Neuronal stem cell (in vitro differentiated cells): ENCODE measurements around the gene PADI6.

Source experiments
- DNase-seq: peaks from one replicate; pipeline ENCODE4 v3.0.0-alpha.2; 2013; ENCODE audit warnings: low spot score
- H2AFZ ChIP-seq: one replicate; pipeline ENCODE4 v1.6.1; 2013; ENCODE audit warnings: mild to moderate bottlenecking, low read length, inconsistent platforms
- H2AK5ac ChIP-seq: 2 replicates; pipeline ENCODE4 v1.6.1; 2013; ENCODE audit warnings: low read depth, mild to moderate bottlenecking, inconsistent platforms, low read length, moderate library complexity, mixed read lengths
- H2BK120ac ChIP-seq: 2 replicates; pipeline ENCODE4 v1.6.1; 2013; ENCODE audit warnings: low read depth, mild to moderate bottlenecking, inconsistent platforms, low read length, moderate library complexity, mixed read lengths
- H2BK12ac ChIP-seq: one replicate; pipeline ENCODE4 v1.6.1; 2013; ENCODE audit warnings: low read length, inconsistent platforms
- H2BK15ac ChIP-seq: 2 replicates; pipeline ENCODE4 v1.6.1; 2013; ENCODE audit warnings: mild to moderate bottlenecking, low read length, inconsistent platforms, mixed read lengths
- H2BK5ac ChIP-seq: one replicate; pipeline ENCODE4 v1.6.1; 2013; ENCODE audit warnings: inconsistent platforms, mild to moderate bottlenecking, low read length, moderate library complexity
- H3K14ac ChIP-seq: one replicate; pipeline ENCODE4 v1.6.1; 2013; ENCODE audit warnings: low read length, inconsistent platforms
- H3K18ac ChIP-seq: 2 replicates; pipeline ENCODE4 v1.6.1; 2013; ENCODE audit warnings: low read length, inconsistent platforms
- H3K23ac ChIP-seq: 2 replicates; pipeline ENCODE4 v1.6.1; 2013; ENCODE audit warnings: low read depth, mild to moderate bottlenecking, mixed read lengths, low read length, inconsistent platforms; ENCODE audit not compliant: poor library complexity
- H3K27ac ChIP-seq: replicated peaks from 3 replicates; pipeline ENCODE4 v1.5.1; 2013; ENCODE audit warnings: low read length, inconsistent platforms
- H3K27me3 ChIP-seq, 3 experiments: 2 replicates each; pipeline ENCODE4 v1.6.1; 2013; ENCODE audit warnings: low read length in 3 of 3, mild to moderate bottlenecking in 2 of 3, inconsistent platforms in 1 of 3, low read depth in 1 of 3, mixed read lengths in 1 of 3, moderate library complexity in 1 of 3; ENCODE audit not compliant: control insufficient read depth in 3 of 3, insufficient read depth in 3 of 3
- H3K36me3 ChIP-seq, 2 donors: replicated peaks in 1 of 2; 2 replicates each; pipeline ENCODE4 v1.6.1; 2013; ENCODE audit warnings: low read length in 2 of 2; ENCODE audit not compliant: control insufficient read depth in 2 of 2, insufficient read depth in 2 of 2
- H3K4ac ChIP-seq: 2 replicates; pipeline ENCODE4 v1.6.1; 2013; ENCODE audit warnings: inconsistent platforms, mild to moderate bottlenecking, low read length, moderate library complexity
- H3K4me1 ChIP-seq, 2 donors: 1 replicate in 1 of 2; 2 replicates in 1 of 2; pipeline ENCODE4 v1.6.1; 2013; ENCODE audit warnings: low read length in 2 of 2, low read depth in 1 of 2; ENCODE audit not compliant: control insufficient read depth in 2 of 2, insufficient read depth in 1 of 2
- H3K4me2 ChIP-seq: one replicate; pipeline ENCODE4 v1.6.1; 2013; ENCODE audit warnings: mild to moderate bottlenecking, low read length, inconsistent platforms; ENCODE audit not compliant: insufficient read depth, poor library complexity, severe bottlenecking
- H3K4me3 ChIP-seq, 2 donors: 2 replicates each; pipeline ENCODE4 v1.5.1; 2013; ENCODE audit warnings: low read length in 2 of 2, mild to moderate bottlenecking in 2 of 2, inconsistent platforms in 1 of 2, moderate library complexity in 1 of 2
- H3K79me1 ChIP-seq: one replicate; pipeline ENCODE4 v1.6.1; 2013; ENCODE audit warnings: low read depth, mild to moderate bottlenecking, inconsistent platforms, low read length, moderate library complexity
- H3K9ac ChIP-seq: one replicate; pipeline ENCODE4 v1.6.1; 2013; ENCODE audit warnings: mild to moderate bottlenecking, low read depth, low read length, inconsistent platforms; ENCODE audit not compliant: poor library complexity
- H3K9me3 ChIP-seq, 2 donors: replicated peaks in 1 of 2; 2 replicates each; pipeline versions ENCODE3 to v1.6.1; 2013; ENCODE audit warnings: low read length in 2 of 2, mild to moderate bottlenecking in 2 of 2, inconsistent platforms in 1 of 2, low read depth in 1 of 2, mixed read lengths in 1 of 2, moderate library complexity in 1 of 2; ENCODE audit not compliant: control insufficient read depth in 2 of 2, insufficient read depth in 1 of 2
- H4K8ac ChIP-seq: one replicate; pipeline ENCODE4 v1.6.1; 2013; ENCODE audit warnings: low read depth, mild to moderate bottlenecking, inconsistent platforms, low read length, moderate library complexity
- H4K91ac ChIP-seq: one replicate; pipeline ENCODE4 v1.6.1; 2013; ENCODE audit warnings: low read length, low read depth, mild to moderate bottlenecking, inconsistent platforms; ENCODE audit not compliant: poor library complexity
- WGBS, 2 donors: extraction: QIAGEN DNeasy Blood & Tissue Kit; methylation state at CpG; one replicate each; pipeline ENCODE4 v1.1.7; 2013; ENCODE audit warnings: missing lambda C conversion rate in 2 of 2, mixed read lengths in 1 of 2; ENCODE audit not compliant: insufficient read length in 2 of 2, insufficient replicate concordance in 1 of 2; ENCODE audit errors: extremely low coverage in 2 of 2; 5-methylcytosine and 5-hydroxymethylcytosine counted together

Gene PADI6

DNA sequence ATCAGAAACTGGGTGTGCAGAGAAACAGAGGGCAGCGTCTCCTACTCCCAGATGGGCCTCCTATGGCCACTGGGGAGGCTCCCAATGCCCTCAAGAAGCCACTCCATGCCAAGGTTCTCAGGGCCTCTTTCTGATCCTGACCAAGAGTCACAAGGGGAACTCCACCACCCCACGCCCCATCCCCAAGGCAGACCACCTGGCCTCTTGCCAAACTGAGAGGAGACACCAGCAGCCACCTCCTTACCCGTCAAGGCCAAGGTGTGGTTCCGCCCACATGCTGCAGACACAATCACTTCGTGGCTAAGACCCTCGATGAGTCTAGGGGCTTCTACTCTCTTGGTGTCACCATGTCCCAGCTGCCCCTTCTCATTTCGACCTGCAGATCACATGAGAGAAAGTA is 50.5 kb downstream of the PADI6 start:
- Histone ChIP-seq H3K9ac (no peak overlapping the region), H2BK12ac (no peak overlapping the region), H3K4me2 (no peak overlapping the region), H3K14ac (peak overlapping the region; percentile 23), H3K9me3 (no peaks in the 10 kb centered on the region), H4K8ac (no peak overlapping the region), H3K36me3 (peaks cover 68 to 98% of the 10 kb centered on the region in 2 donors), H2AK5ac (no peak overlapping the region), H2AFZ (no peak overlapping the region), H3K27ac (no peak overlapping the region), H3K4ac (no peak overlapping the region), H2BK120ac (no peak overlapping the region), H3K18ac (no peak overlapping the region), H3K27me3 (no peaks in the 10 kb centered on the region), H2BK5ac (no peak overlapping the region), H3K79me1 (peaks cover 16% of the 10 kb centered on the region), H3K4me1 (no peaks in the 10 kb centered on the region), H3K4me3 (no peak overlapping the region), H2BK15ac (no peak overlapping the region), H3K23ac (no peak overlapping the region), H4K91ac (no peak overlapping the region)
- no peak for DNase-seq
- no CpG with 5 or more reads among the region's 7 CpGs for WGBS, 2 donors

DNA sequence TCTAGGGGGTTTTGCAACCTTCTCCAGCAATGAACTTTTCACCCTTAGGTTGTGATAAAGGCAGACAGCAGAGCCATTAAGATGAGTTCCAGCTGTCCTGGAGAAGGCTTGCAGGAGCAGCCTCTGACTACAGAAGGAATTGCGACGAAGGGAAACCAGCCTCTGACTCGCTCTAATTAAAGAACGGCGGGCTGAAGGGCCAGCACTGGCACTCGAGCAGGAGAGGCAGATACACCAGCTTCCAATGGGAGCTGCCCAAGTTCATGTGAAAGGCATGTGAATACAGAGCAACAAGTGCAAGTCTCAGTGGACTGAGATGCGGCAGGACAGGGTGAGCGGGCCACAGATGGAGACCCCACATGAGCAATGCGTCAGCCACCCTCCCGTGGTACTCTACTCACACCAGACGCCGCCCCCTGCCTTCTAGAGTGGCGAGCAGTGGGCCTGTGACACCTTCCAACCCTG is 51.8 kb downstream of the PADI6 start:
- Histone ChIP-seq H4K91ac (no peak overlapping the region), H3K23ac (peak overlapping the region; percentile 30), H2AK5ac (no peak overlapping the region), H2BK15ac (no peak overlapping the region), H4K8ac (no peak overlapping the region), H3K4me3 (peak overlapping the region in 1 of 2 donors; percentile 3), H2BK12ac (no peak overlapping the region), H3K4me2 (no peak overlapping the region), H3K27me3 (no peaks in the 10 kb centered on the region), H3K9me3 (no peaks in the 10 kb centered on the region), H3K4ac (no peak overlapping the region), H3K27ac (no peak overlapping the region), H3K14ac (peak overlapping the region; percentile 57), H3K9ac (no peak overlapping the region), H3K79me1 (peaks cover 16% of the 10 kb centered on the region), H2BK5ac (no peak overlapping the region), H2AFZ (no peak overlapping the region), H3K4me1 (no peaks in the 10 kb centered on the region), H3K36me3 (peaks cover 72 to 98% of the 10 kb centered on the region in 2 donors), H3K18ac (no peak overlapping the region), H2BK120ac (no peak overlapping the region)
- WGBS, 2 donors, result no CpG with 5 or more reads among the region's 13 CpGs
- no peak for DNase-seq

GRCh38 chr1:17425806-17426600 is 54.0 kb downstream of the PADI6 start:
- peaks cover 70 to 96% of the 10 kb centered on the region in 2 donors for H3K36me3 ChIP-seq
- no peak overlapping the region for H3K4me2 ChIP-seq
- H2BK12ac ChIP-seq, result no peak overlapping the region
- no peak overlapping the region for H2AFZ ChIP-seq
- no peak overlapping the region for H2BK5ac ChIP-seq
- no peak overlapping the region for H2BK15ac ChIP-seq
- no peak overlapping the region for H3K18ac ChIP-seq
- H3K9ac ChIP-seq, result peak overlapping the region; percentile 24
- no peaks in the 10 kb centered on the region for H3K27me3 ChIP-seq
- no peak overlapping the region for H3K23ac ChIP-seq
- no peaks in the 10 kb centered on the region for H3K9me3 ChIP-seq
- no peak for DNase-seq
- no CpG with 5 or more reads among the region's 18 CpGs for WGBS, 2 donors
- no peak overlapping the region for H3K4me3 ChIP-seq
- H4K8ac ChIP-seq, result no peak overlapping the region
- H2BK120ac ChIP-seq, result no peak overlapping the region
- H3K27ac ChIP-seq, result no peak overlapping the region
- no peak overlapping the region for H3K14ac ChIP-seq
- no peak overlapping the region for H4K91ac ChIP-seq
- H2AK5ac ChIP-seq, result no peak overlapping the region
- no peak overlapping the region for H3K4ac ChIP-seq
- H3K4me1 ChIP-seq, result no peaks in the 10 kb centered on the region
- H3K79me1 ChIP-seq, result peaks cover 11% of the 10 kb centered on the region

DNA sequence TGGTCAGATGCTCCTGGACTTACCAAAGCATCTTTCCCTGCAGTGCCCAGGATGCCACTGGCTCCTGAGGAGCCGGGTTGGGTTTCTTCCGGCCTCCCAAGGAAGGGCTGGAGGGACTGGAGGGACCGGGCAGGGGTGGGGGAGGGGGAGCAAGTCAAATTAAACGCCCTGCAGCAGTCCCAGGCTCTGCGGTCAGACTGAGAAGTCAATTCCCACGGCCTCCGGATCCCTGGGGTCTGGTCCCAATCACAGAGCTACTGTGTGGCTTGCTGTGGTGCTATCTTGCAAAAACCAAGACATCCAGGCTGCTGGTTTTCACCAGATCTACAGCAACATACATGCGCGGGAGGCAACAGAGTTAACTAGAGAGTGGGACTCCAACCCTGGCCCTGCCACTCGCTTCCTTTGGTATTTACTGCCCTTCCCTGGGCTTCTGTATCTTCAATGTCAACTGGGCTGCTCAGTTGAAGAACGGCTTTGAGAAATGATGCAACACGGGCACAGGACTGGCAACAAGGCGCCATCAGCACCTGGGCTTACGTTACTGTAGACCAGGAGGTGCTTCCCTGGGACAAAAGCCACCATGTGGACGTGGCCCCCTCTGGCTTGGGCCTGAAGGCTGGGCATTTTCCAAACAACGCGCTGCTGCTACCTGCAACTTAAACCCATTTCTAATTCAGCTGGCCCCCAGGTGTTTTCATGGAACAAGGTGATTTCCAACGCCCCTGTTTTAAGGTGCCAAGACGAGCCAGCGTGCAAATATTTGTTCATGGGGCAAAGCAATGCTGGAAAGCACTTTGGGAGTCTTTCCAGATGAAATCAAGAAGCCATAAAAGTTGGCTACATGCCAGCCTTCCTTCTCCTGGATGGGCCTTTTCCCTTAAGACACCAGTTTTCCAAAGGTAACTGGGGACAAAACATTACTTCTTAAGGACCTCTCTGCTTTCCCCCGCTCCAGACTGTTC is 56.0 kb downstream of the PADI6 start:
- Histone ChIP-seq H2AK5ac (no peak overlapping the region), H3K27me3 (no peaks in the 10 kb centered on the region), H3K4me1 (no peaks in the 10 kb centered on the region), H4K8ac (no peak overlapping the region), H3K23ac (no peak overlapping the region), H4K91ac (no peak overlapping the region), H3K36me3 (peaks cover 67 to 94% of the 10 kb centered on the region in 2 donors), H2BK120ac (no peak overlapping the region), H3K18ac (no peak overlapping the region), H3K79me1 (peaks cover 16% of the 10 kb centered on the region), H2BK5ac (no peak overlapping the region), H3K4me2 (no peak overlapping the region), H3K27ac (no peak overlapping the region), H3K9ac (no peak overlapping the region), H2BK12ac (no peak overlapping the region), H3K4ac (no peak overlapping the region), H2AFZ (no peak overlapping the region), H3K14ac (no peak overlapping the region), H2BK15ac (no peak overlapping the region), H3K9me3 (no peaks in the 10 kb centered on the region), H3K4me3 (no peak overlapping the region)
- no peak for DNase-seq
- no CpG with 5 or more reads among the region's 21 CpGs for WGBS, 2 donors
